Stimulated activated CD4-positive, alpha-beta T cell treated with anti-CD3 and anti-CD28 coated beads, Interleukin-4, amount 100 ng/mL, for 4 hours (primary cell): ENCODE results near the gene USP44.
A peak's percentile ranks its signal among the peaks of the same experiment; 100 is the strongest.
"Not testable (repeated sequence)": the region's sequence is repeated elsewhere in the genome, so short reads cannot be mapped to it uniquely, and the experiment has no call there.

Source experiments
- DNase-seq, 2 experiments: peaks; one replicate each; pipeline ENCODE4 v3.0.0-alpha.2; 2020

The USP44 gene

GRCh38 chr12:95505039-95505438 lies 46.2 kb downstream of the USP44 start:
- no peak for DNase-seq

- no peak for DNase-seq
These were observed 47.1 kb downstream of the USP44 start for GRCh38 chr12:95504140-95504539.

GRCh38 chr12:95499772-95500171 lies 51.5 kb downstream of the USP44 start:
- no peak for DNase-seq

GRCh38 chr12:95498968-95499367 lies 52.3 kb downstream of the USP44 start:
- no peak for DNase-seq

GRCh38 chr12:95497031-95497430 lies 54.2 kb downstream of the USP44 start:
- no peak for DNase-seq

- no peak for DNase-seq
These were observed 55.8 kb downstream of the USP44 start for GRCh38 chr12:95495433-95495832.

GRCh38 chr12:95494888-95495287 lies 56.4 kb downstream of the USP44 start:
- no peak for DNase-seq

- no peak for DNase-seq
These were observed 58.8 kb downstream of the USP44 start for GRCh38 chr12:95492462-95492861.

GRCh38 chr12:95487024-95487423 lies 64.3 kb downstream of the USP44 start:
- no peak for DNase-seq

- no peak for DNase-seq
These were observed 66.8 kb downstream of the USP44 start for GRCh38 chr12:95484524-95484923.

- not testable (repeated sequence) for DNase-seq
These were observed 68.7 kb downstream of the USP44 start for GRCh38 chr12:95482564-95482963.

GRCh38 chr12:95481888-95482287 lies 69.4 kb downstream of the USP44 start:
- no peak for DNase-seq

GRCh38 chr12:95481072-95481471 lies 70.2 kb downstream of the USP44 start:
- DNase-seq, result no peak

- DNase-seq, result no peak
These were observed 71.0 kb downstream of the USP44 start for GRCh38 chr12:95480230-95480629.

- no peak for DNase-seq
These were observed 76.7 kb downstream of the USP44 start for GRCh38 chr12:95474660-95474958.

GRCh38 chr12:95473884-95474659 lies 77.2 kb downstream of the USP44 start, which contains the start of gene METAP2:
Gene METAP2, plus strand, starts transcription at chr12:95474152. Its CDS starts 28 bp downstream, at chr12:95474180.
- peak; percentile 91 to 93 for DNase-seq

- peak in 1 of 2 experiments; percentile 6 for DNase-seq
These were observed 77.9 kb downstream of the USP44 start for GRCh38 chr12:95473231-95473883.

- no peak for DNase-seq
These were observed 81.0 kb downstream of the USP44 start for GRCh38 chr12:95470300-95470699.
